ENCODE results near the gene PPIB. TPM values are rescaled to one million over a fixed set of nuclear protein-coding genes. Genes with fewer than 3 reads are reported as not detected.

PPIB gene
- total RNA-seq, 1 donor from 2014 or later = 713 TPM

- Mint-ChIP-seq H3K4me3 (ENCODE audit: unreplicated experiment) (no peak overlapping the region), H3K27me3 (ENCODE audit: low read depth) (no peaks in the 10 kb centered on the region), H3K9me3 (ENCODE audit: low read depth) (no peaks in the 10 kb centered on the region), H3K27ac (ENCODE audit: unreplicated experiment) (no peak overlapping the region), H3K4me1 (ENCODE audit: low read depth) (peaks cover 16% of the 10 kb centered on the region), H3K36me3 (ENCODE audit: low read depth) (peaks cover 11% of the 10 kb centered on the region)
- TF ChIP-seq CTCF (IDR thresholded peaks at IDR 0.05) = no peak
- DNase-seq (ENCODE audit: low spot score) = no peak
These were observed 34.6 kb upstream of the PPIB start for GRCh38 chr15:64197425-64197824.

- Mint-ChIP-seq H3K4me3 (ENCODE audit: unreplicated experiment) (no peak overlapping the region), H3K27me3 (ENCODE audit: low read depth) (no peaks in the 10 kb centered on the region), H3K9me3 (ENCODE audit: low read depth) (no peaks in the 10 kb centered on the region), H3K27ac (ENCODE audit: unreplicated experiment) (no peak overlapping the region), H3K36me3 (ENCODE audit: low read depth) (peaks cover 5% of the 10 kb centered on the region), H3K4me1 (ENCODE audit: low read depth) (peaks cover 16% of the 10 kb centered on the region)
- DNase-seq (ENCODE audit: low spot score) = no peak
- TF ChIP-seq CTCF (IDR thresholded peaks at IDR 0.05) = no peak
These were observed 31.1 kb upstream of the PPIB start for GRCh38 chr15:64193971-64194370.

GRCh38 chr15:64191971-64192830 lies 29.4 kb upstream of the PPIB start:
- TF ChIP-seq CTCF (IDR thresholded peaks at IDR 0.05) = no peak
- Mint-ChIP-seq H3K4me3 (ENCODE audit: unreplicated experiment) (no peak overlapping the region), H3K27me3 (ENCODE audit: low read depth) (no peaks in the 10 kb centered on the region), H3K4me1 (ENCODE audit: low read depth) (peaks cover 2% of the 10 kb centered on the region), H3K36me3 (ENCODE audit: low read depth) (peaks cover 5% of the 10 kb centered on the region), H3K9me3 (ENCODE audit: low read depth) (no peaks in the 10 kb centered on the region), H3K27ac (ENCODE audit: unreplicated experiment) (no peak overlapping the region)
- no peak for DNase-seq (ENCODE audit: low spot score)

GRCh38 chr15:64187396-64188191 lies 24.8 kb upstream of the PPIB start:
- DNase-seq (ENCODE audit: low spot score) = no peak
- TF ChIP-seq CTCF (IDR thresholded peaks at IDR 0.05) = no peak
- no peaks in the 10 kb centered on the region for H3K27me3 Mint-ChIP-seq (ENCODE audit: low read depth)
- no peaks in the 10 kb centered on the region for H3K9me3 Mint-ChIP-seq (ENCODE audit: low read depth)
- no peak overlapping the region for H3K27ac Mint-ChIP-seq (ENCODE audit: unreplicated experiment)
- peaks cover 4% of the 10 kb centered on the region for H3K36me3 Mint-ChIP-seq (ENCODE audit: low read depth)
- no peak overlapping the region for H3K4me3 Mint-ChIP-seq (ENCODE audit: unreplicated experiment)
- H3K4me1 Mint-ChIP-seq (ENCODE audit: low read depth) = no peaks in the 10 kb centered on the region

GRCh38 chr15:64185146-64185911 lies 22.5 kb upstream of the PPIB start:
- no peak for TF ChIP-seq CTCF (IDR thresholded peaks at IDR 0.05)
- no peaks in the 10 kb centered on the region for H3K9me3 Mint-ChIP-seq (ENCODE audit: low read depth)
- no peak overlapping the region for H3K4me3 Mint-ChIP-seq (ENCODE audit: unreplicated experiment)
- no peaks in the 10 kb centered on the region for H3K27me3 Mint-ChIP-seq (ENCODE audit: low read depth)
- peaks cover 3% of the 10 kb centered on the region for H3K4me1 Mint-ChIP-seq (ENCODE audit: low read depth)
- H3K36me3 Mint-ChIP-seq (ENCODE audit: low read depth) = peaks cover 6% of the 10 kb centered on the region
- no peak overlapping the region for H3K27ac Mint-ChIP-seq (ENCODE audit: unreplicated experiment)
- no peak for DNase-seq (ENCODE audit: low spot score)

Data from chondrocyte (in vitro differentiated cells).